Measurements from ENCODE around the gene CFAP97D1.
A peak's percentile ranks its signal among the peaks of the same experiment; 100 is the strongest.
"Not testable (repeated sequence)": the region's sequence is repeated elsewhere in the genome, so short reads cannot be mapped to it uniquely, and the experiment has no call there.

Gene CFAP97D1

DNA sequence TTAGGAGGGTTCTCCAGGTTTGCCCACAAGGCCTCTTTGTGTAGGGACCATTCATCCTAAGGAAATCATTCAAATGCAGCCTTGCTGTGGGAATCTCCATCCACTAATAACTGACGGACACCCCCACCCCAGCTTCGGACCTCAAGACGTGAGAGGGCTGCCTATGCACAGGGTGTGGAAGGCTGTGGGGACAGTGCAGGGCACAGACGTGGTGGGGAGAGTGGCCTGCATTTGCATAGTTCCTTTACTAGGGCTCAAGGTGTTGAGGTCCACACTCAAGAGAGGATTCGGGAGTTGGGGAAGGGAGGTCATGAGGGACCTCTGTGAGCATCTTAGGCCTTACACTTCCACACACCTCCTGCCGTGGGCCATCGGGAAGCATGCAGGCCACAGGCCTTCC lies 11.3 kb upstream of the CFAP97D1 start:
- DNase-seq, result no peak

GRCh38 chr17:43769426-43769825 lies 10.8 kb upstream of the CFAP97D1 start:
- no peak for DNase-seq

GRCh38 chr17:43769859-43770258 lies 10.4 kb upstream of the CFAP97D1 start:
- no peak for DNase-seq

DNA sequence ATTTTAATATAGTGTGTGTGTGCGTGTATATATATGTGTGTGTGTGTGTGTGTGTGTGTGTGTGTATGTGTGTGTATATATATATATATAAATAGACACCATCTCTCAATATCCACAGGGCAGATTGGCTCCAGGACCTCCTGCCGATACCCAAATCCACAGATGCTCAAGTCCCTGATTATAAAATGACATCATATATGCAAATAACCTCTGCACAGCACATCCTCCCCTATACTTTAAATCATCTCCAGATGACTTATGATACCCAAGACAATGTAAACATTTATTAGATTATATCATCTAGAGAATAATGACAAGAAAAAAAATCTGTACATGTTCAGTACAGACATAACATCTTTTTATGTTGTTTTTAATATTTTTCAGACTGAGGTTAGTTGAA lies 9.3 kb upstream of the CFAP97D1 start:
- DNase-seq, result no peak

- no peak for DNase-seq
These were observed 8.8 kb upstream of the CFAP97D1 start for GRCh38 chr17:43771463-43771862.

DNA sequence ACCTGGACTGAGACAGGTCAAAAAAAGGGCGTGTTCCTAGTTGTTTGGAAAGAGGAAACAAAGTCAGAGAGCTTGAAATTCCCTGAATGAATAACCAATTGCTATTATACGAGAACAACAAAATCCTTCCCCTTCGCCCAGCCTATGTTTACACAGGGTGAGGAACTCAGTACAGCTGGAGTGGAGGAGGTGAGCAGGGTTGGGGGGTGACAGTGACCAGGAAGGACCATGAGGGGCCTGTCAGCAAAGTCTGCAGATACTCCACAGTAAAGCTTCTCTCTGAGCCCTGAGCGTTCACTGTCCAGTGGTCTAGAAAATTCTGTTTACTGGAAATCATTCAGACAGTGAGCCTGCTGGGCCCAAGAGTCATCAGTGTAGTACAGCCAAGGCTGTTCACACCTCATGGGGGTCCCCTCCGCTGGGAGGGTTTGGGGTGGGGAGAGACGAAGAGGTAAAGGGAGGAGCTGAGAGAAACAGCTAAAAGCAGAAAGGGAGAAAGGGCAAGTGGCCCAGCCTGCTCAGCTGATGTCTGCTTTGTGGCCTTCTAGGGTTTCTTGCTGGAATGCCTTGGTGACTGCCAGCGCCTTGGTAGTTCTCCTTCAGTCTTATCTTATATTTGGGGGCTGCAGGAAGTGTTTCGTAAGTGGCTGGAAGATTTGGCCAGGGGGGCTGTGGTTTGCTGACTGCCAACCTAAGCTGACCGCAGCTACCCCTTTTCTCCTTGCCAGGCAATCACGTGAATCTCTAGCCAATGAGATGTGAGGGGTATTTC lies 7.2 kb upstream of the CFAP97D1 start:
- DNase-seq, result no peak

DNA sequence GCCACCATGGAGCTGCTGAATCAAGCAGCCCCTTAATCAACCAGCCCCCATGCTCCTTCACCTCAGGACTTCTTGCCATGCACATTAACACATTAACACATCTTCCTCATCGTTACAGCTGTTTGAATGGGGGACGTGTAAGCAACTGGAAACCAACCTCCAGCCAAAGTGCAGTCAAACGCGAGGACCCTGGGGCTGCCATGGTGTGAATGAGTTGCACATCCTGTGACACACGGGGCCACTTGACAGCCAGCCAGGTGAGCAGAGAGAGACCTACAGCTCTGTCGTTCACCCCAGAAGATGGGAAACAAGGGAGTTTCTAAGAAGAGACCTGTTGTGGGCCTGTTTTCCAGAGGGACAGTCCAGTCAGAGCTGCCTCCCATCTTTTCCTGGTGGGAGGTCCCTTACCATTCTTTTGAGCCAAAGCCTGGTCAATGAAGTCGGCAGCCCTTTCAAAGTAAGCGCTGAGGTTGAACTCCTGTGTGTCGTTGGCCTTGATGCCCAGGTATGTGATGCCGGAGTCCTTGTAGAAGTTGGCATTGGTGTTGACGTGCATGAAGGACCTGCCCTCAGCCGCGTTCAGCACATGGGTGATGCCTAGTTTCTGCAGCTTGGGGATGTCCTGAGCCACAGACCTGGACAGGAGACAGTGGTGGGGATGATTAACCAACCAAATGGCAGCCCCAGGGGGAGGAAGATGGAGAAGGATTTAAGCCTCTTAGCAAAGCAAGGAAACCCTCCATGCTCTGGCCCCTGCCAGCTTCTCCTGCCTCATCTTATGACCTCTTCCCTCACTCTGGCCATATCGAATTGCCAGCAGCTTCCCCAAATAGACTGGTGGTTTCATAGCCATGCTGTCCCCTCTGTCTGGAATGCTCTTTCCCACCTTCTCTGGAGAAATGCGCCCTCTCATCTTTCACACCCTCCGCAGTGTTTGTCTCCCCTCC lies 5.7 kb upstream of the CFAP97D1 start:
- no peak for DNase-seq

DNA sequence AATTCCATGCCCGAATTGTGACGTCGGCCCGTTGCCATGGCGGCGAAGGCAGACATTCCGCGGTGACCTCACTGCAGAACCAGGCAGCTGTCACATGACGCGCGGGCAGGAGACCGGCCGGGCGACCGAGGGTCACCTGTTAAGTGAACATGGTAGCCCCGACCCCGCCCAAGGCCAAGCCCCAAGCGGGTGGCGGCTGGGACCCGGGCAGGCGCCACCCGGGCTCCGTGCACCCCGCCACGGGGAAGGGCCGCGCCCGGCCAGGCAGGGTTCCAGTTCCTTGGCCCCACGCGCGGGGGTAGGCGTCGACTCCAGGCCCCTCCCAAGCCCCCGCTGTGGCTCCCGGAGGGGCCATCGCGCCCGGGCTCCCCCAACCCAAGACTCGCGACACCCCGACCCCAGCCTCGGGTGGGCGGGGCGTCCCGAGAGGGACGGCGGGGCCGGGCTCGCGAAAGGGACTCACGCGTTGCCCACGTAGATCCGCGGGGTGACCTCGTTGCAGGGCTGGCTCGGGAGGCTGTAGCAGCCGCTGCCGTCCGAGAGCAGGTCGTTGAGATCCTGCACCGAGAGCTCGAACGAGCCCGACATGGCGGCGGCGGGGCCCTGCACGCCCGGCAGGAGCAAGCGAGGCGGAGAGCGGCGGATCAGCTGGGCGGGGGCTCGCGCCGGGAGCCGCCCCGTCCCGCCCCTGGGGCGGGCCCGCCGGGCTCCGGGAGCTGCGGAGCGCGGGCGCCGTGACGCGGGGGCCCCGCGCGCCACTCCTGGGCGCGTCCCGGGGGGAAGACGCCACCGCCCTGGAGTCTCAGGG lies 1.7 kb upstream of the CFAP97D1 start, which contains the start of gene DUSP3:
TSS of gene DUSP3 (minus strand) at position 641 of the 808 bp plus-strand sequence. CDS start at position 588, 53 bp downstream.
- peak; percentile 7 for DNase-seq

DNA sequence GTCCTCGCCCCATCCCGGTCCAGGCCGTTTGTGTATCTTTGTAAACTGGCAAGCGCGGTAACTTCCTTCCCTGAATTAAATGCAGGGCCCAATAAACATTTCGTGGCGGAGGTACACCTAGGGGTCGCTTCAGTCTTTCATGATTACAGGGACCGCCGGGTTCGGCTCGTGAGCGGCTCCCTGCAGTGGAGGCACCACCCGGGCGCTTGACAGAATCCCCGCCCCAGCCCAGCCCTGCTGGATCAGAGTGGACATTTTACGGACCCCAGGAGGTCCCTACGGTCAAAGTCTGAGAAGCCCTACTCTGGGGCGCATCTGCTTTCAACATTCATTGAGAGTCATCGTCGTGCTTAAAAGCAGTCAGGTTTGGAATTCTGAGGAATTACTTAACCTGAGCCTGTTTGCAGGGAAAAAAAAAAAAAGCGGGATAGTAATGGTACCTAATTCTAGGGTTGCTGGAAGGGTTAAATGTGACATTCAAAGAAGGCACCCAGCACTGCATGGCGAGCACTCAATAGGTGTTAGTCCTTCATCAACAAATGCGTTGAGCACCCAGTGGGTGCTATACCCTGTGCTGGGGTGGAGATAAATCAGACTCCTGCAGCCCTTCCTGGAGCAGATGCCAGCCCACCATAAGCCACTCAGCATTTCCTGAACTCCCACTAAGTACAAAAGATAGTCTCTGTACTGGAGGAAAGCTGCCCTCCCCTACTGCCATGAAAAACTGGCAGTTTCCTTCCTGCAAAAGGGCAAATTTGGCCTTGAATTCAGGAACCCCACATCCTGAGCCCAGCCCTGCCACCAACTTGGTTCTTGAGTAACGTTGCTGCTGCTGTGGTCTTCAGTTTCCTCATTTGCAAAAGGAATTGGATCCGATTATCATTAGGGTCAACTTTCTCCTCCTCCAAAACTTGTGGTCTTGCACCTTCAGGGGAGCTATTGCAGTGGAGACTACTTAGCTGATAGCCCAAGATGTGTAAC lies 800 bp upstream of the CFAP97D1 start:
- DNase-seq, result no peak

- DNase-seq, result no peak
These were observed 2.9 kb downstream of the CFAP97D1 start for GRCh38 chr17:43782913-43783680.

- DNase-seq, result no peak
These were observed 3.8 kb downstream of the CFAP97D1 start for GRCh38 chr17:43784068-43784467.

DNA sequence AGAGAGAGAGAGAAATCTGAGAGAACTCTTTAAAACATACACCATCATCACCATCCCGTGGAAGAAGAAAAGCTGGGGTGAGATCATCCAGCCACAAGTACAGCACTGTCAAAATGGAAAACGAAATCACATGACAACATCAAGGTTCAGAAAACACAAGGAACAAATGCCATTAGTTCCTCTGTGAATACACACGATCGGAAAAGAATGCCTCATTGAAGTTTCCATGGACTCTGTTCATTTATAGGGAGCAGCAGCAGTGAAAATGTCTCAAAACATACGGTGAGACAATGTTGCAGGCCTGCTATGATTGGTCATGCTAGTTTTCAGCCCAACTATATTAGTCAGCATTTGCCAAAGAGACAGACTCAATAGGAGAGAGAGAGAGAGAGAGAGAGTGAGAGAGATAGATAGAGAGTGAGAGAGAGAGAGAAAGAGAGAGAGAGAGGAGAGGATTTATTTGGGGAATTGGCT lies 4.4 kb downstream of the CFAP97D1 start:
- no peak for DNase-seq

- no peak for DNase-seq
These were observed 7.5 kb downstream of the CFAP97D1 start for GRCh38 chr17:43787728-43788127.

- DNase-seq, result no peak
These were observed 8.3 kb downstream of the CFAP97D1 start for GRCh38 chr17:43788540-43788939.

DNA sequence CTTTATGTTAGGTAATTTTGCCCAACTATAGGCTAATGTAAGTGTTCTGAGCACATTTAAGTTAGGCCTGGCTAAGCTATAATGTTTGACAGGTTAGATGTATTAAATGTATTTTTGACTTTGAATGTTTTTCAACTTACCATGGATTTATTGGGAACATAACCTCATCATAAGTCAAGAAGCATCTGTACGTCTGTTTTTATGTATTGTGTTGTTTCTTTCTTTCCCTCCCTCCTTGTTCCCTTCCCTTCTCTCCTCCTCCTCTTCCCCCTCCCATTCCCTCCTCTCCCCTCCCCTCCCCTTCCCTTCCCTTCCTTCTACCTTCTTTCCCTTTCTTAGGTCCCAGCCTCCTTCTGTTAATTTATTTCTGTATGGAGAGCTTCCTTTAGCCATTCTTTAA lies 9.2 kb downstream of the CFAP97D1 start:
- no peak for DNase-seq

GRCh38 chr17:43790311-43790940 lies 10.2 kb downstream of the CFAP97D1 start:
- DNase-seq, result no peak

- peak; percentile 96 for DNase-seq
These were observed 11.4 kb downstream of the CFAP97D1 start for GRCh38 chr17:43791589-43791988.

GRCh38 chr17:43792668-43793067 lies 12.4 kb downstream of the CFAP97D1 start:
- not testable (repeated sequence) for DNase-seq

DNA sequence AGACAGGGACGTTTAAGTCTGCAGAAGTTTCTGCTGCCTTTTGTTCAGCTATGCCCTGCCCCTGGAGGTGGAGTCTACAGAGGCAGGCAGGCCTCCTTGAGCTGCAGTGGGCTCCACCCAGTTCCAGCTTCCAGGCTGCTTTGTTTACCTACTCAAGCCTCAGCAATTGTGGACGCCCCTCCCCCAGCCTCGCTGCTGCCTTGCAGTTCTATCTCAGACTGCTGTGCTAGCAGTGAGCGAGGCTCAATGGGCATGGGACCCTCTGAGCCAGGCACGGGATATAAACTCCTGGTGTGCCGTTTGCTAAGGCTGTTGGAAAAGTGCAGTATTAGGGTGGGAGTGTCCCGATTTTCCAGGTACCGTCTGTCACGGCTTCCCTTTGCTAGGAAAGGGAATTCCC lies 17.8 kb downstream of the CFAP97D1 start:
- not testable (repeated sequence) for DNase-seq

DNA sequence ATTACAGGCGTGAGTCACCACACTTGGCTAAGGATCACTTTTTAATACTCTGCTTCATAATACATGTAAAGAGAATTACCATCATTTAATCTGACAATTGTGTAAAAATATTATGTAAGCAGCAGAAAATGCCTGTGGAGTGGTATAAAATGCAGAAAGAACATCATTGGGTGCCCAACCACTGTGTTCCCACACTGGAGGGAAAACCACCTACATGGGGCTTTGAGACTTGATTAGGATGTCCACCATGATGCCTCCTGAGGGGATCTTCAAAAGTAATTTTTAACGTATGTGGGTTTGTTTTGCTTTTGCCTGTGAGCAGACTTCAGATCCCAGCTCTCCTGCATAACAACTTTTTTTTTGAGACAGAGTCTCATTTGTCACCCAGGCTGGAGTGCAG lies 18.8 kb downstream of the CFAP97D1 start:
- no peak for DNase-seq

All from NCI-H524 treated with DMSO at 0.1 percent for 48 hours (cell line).